ENCODE data around the gene HOXA4. TPM values are rescaled to one million over a fixed set of nuclear protein-coding genes. Genes with fewer than 3 reads are reported as not detected.

Gene HOXA4
- total and polyA plus RNA-seq, 2 of the 8 experiments (the other 6 are each of a cell fraction or from before 2014, with no cell fraction given) = not detected

DNA sequence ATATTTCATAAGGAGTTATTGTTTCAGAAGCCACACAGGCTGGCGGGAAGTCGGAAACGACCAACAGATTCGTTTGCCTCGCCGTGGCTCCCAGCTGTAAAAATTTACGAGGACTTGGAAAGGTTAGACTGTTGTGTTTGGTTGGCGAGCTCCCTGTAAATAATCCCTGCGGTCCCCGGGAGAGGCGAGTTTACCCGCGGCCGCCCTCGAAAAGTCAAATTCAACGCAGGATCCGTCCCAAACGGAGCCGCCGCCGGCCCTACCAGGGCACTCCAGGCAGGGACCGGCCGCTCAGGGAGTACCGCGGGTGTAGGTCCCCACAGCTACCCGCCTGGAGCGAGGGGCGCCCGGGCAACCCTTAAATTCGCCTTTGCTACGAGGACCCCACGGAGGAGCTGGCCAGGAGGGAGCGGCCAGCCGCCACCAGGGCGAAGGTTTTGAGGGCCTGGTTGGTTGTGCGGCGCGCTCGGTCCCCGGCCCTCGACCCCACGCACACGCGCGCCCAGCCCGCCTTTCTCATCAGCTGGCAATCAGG is 35.5 kb upstream of the HOXA4 start (continued):
- TF ChIP-seq RAD21 (IDR thresholded peaks at IDR 0.05 in 1 of 2, conservative IDR thresholded peaks at IDR 0.05 in 1 of 2; ENCODE audit: low read depth in 2 of 2, low read length in 2 of 2) (no peak), SP1 (IDR thresholded peaks at IDR 0.05; ENCODE audit: low read depth, low read length) (no peak), POLR2AphosphoS5 (IDR thresholded peaks at IDR 0.05; ENCODE audit: low read depth, low read length) (no peak), NRF1 (IDR thresholded peaks at IDR 0.05; ENCODE audit: low read depth, low read length) (no peak), POLR2A (IDR thresholded peaks at IDR 0.05; ENCODE audit: control extremely low read depth in 1 of 2, low read depth in 2 of 2, low read length in 2 of 2) (no peak), KDM4A (IDR thresholded peaks at IDR 0.05; ENCODE audit: low read depth, low read length, severe bottlenecking) (no peak), GTF2F1 (IDR thresholded peaks at IDR 0.05; ENCODE audit: borderline replicate concordance, low read depth, low read length) (no peak)
